HG02870 (cell line): ENCODE data around the gene PLCB2.

Experiments used
- ATAC-seq: cut with Tn5 transposase; IDR thresholded peaks from one replicate; pipeline ENCODE4 v1.9.1; 2021; ENCODE audit warnings: mild to moderate bottlenecking, moderate library complexity; ENCODE audit not compliant: unreplicated experiment

The PLCB2 gene

GRCh38 chr15:40328176-40328575 is 20.4 kb upstream of the PLCB2 start:
- no peak for ATAC-seq

- no peak for ATAC-seq
These were observed 19.7 kb upstream of the PLCB2 start for GRCh38 chr15:40327457-40327856.

- ATAC-seq: no peak
These were observed 18.0 kb upstream of the PLCB2 start for GRCh38 chr15:40325700-40326099.

- no peak for ATAC-seq
These were observed 17.5 kb upstream of the PLCB2 start for GRCh38 chr15:40325188-40325587.

- no peak for ATAC-seq
These were observed 16.5 kb upstream of the PLCB2 start for GRCh38 chr15:40323953-40324937.

GRCh38 chr15:40323239-40323952 is 15.7 kb upstream of the PLCB2 start, which contains the start of gene INAFM2:
INAFM2 (plus strand) TSS chr15:40323692; CDS start chr15:40324056, 364 bp downstream.
- peak; percentile 86 for ATAC-seq

GRCh38 chr15:40322531-40323238 is 14.9 kb upstream of the PLCB2 start:
- no peak for ATAC-seq

GRCh38 chr15:40320931-40321371 is 13.2 kb upstream of the PLCB2 start:
- no peak for ATAC-seq

- no peak for ATAC-seq
These were observed 12.7 kb upstream of the PLCB2 start for GRCh38 chr15:40320409-40320808.

GRCh38 chr15:40317580-40317979 is 9.8 kb upstream of the PLCB2 start:
- ATAC-seq: no peak

- ATAC-seq: no peak
These were observed 9.2 kb upstream of the PLCB2 start for GRCh38 chr15:40316931-40317330.

- no peak for ATAC-seq
These were observed 7.1 kb upstream of the PLCB2 start for GRCh38 chr15:40314723-40315276.

GRCh38 chr15:40313531-40314398 is 6.0 kb upstream of the PLCB2 start:
- ATAC-seq: no peak

- no peak for ATAC-seq
These were observed 4.8 kb upstream of the PLCB2 start for GRCh38 chr15:40312370-40313158.

GRCh38 chr15:40310993-40311392 is 3.3 kb upstream of the PLCB2 start:
- ATAC-seq: no peak

- no peak for ATAC-seq
These were observed 2.5 kb upstream of the PLCB2 start for GRCh38 chr15:40310001-40310959.

GRCh38 chr15:40309344-40309862 is 1.7 kb upstream of the PLCB2 start:
- ATAC-seq: no peak

- no peak for ATAC-seq
These were observed 827 bp downstream of the PLCB2 start for GRCh38 chr15:40306908-40307307.
